ENCODE data around the gene MPHOSPH9.

GRCh38 chr12:123122626-123123025 lies 110.3 kb downstream of the MPHOSPH9 start:
- TF ChIP-seq POLR2A (IDR thresholded peaks at IDR 0.05; ENCODE audit: low read depth, low read length), result no peak
- TF ChIP-seq CTCF (IDR thresholded peaks at IDR 0.05; ENCODE audit: extremely low read depth in 1 of 2, insufficient read depth in 1 of 2, low read depth in 1 of 2, low read length in 2 of 2), result no peak
- no peak for TF ChIP-seq POLR2AphosphoS5 (IDR thresholded peaks at IDR 0.05; ENCODE audit: insufficient read depth, low read depth, low read length)
- no peak for TF ChIP-seq MAX (IDR thresholded peaks at IDR 0.05; ENCODE audit: insufficient read depth, insufficient read length)
